Measurements from ENCODE around the gene NOX3.

DNA sequence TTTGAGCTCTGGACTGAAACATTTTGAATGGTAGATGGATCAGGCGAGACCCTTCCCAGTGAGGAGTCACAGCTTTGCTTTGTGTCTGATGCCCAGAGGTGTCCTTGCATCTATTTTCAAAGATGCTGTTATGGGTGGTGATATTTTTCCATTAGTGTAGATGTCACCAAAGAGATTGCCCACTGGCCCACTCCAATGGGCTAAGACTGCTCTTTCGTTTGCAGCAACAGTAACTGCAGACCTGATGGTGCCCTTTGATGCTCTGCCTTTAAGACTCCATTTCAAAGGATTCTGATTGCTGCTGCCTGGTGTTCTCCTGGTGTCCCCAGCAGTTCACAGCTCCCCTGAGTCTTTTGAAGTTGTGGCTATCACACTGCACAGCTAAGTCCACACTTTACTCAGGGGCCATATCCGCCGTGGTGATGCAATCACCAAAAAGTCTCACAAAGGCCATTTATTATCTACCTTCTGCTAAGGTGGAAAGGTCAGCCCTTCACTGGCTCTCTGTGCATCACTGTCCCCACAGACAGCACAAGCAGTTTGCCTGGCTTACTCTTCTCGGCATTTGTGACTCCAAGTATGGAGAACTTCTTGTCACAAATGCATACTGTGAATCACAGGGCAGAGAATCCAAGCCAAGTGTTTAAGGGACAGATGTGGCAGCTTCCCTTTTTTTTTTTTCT is 56.4 kb downstream of the NOX3 start:
- TF ChIP-seq, protein P1, sequence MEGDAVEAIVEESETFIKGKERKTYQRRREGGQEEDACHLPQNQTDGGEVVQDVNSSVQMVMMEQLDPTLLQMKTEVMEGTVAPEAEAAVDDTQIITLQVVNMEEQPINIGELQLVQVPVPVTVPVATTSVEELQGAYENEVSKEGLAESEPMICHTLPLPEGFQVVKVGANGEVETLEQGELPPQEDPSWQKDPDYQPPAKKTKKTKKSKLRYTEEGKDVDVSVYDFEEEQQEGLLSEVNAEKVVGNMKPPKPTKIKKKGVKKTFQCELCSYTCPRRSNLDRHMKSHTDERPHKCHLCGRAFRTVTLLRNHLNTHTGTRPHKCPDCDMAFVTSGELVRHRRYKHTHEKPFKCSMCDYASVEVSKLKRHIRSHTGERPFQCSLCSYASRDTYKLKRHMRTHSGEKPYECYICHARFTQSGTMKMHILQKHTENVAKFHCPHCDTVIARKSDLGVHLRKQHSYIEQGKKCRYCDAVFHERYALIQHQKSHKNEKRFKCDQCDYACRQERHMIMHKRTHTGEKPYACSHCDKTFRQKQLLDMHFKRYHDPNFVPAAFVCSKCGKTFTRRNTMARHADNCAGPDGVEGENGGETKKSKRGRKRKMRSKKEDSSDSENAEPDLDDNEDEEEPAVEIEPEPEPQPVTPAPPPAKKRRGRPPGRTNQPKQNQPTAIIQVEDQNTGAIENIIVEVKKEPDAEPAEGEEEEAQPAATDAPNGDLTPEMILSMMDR (IDR thresholded peaks at IDR 0.05) = no peak
- no peak for TF ChIP-seq EZH2 (IDR thresholded peaks at IDR 0.05; ENCODE audit: borderline replicate concordance, insufficient read depth, low read depth, low read length, poor library complexity, severe bottlenecking)

All from B cell (primary cell).